H1 (cell line): ENCODE data around the gene CELF2.

ENCODE experiments used
- CEBPB ChIP-seq: IDR thresholded peaks from 2 replicates; pipeline ENCODE4 v1.6.1; 2012; ENCODE audit warnings: low read depth, low read length
- CREB1 ChIP-seq: IDR thresholded peaks from 2 replicates; pipeline ENCODE4 v1.6.1; 2012; ENCODE audit warnings: inconsistent platforms
- EZH2 ChIP-seq: fragments of 200-600 bp; sonication (generic); IDR thresholded peaks from 2 replicates; pipeline ENCODE4 v1.7.1; 2012; ENCODE audit warnings: low read depth, mild to moderate bottlenecking, moderate library complexity, low read length, inconsistent platforms; ENCODE audit not compliant: severe bottlenecking
- KDM5A ChIP-seq: fragments of 200-600 bp; IDR thresholded peaks from 2 replicates; pipeline ENCODE4 v1.7.1; 2012; ENCODE audit warnings: mild to moderate bottlenecking, low read length, inconsistent platforms, mixed read lengths
- POLR2A ChIP-seq, 2 experiments: IDR thresholded peaks; 1 replicate in 1 of 2; 2 replicates in 1 of 2; pipeline ENCODE4 v1.6.1; 2011; ENCODE audit warnings: low read depth in 2 of 2, low read length in 2 of 2, mild to moderate bottlenecking in 2 of 2; ENCODE audit errors: control extremely low read depth in 1 of 2
- RNF2 ChIP-seq: fragments of 200-900, 300-1000 bp; sonication (generic); IDR thresholded peaks from 2 replicates; pipeline ENCODE4 v1.7.1; 2016; ENCODE audit warnings: borderline replicate concordance, low read depth, mild to moderate bottlenecking, antibody characterized with exemption, low read length; ENCODE audit not compliant: poor library complexity, severe bottlenecking; ENCODE audit errors: missing control alignments
- TF ChIP-seq, protein P1 (sequence below): IDR thresholded peaks from 2 replicates; pipeline ENCODE4 v1.6.1; 2012; ENCODE audit warnings: low read length, inconsistent platforms
- TF ChIP-seq, protein P2 (sequence below), 3 experiments: IDR thresholded peaks; 1 replicate in 2 of 3; 2 replicates in 1 of 3; pipeline versions ENCODE4 v1.5.1 to v1.6.1; 2011; ENCODE audit warnings: low read length in 3 of 3, mild to moderate bottlenecking in 3 of 3, inconsistent platforms in 2 of 3, low read depth in 1 of 3, moderate library complexity in 1 of 3; ENCODE audit not compliant: insufficient read depth in 1 of 3; ENCODE audit errors: control extremely low read depth in 1 of 3

DNA sequence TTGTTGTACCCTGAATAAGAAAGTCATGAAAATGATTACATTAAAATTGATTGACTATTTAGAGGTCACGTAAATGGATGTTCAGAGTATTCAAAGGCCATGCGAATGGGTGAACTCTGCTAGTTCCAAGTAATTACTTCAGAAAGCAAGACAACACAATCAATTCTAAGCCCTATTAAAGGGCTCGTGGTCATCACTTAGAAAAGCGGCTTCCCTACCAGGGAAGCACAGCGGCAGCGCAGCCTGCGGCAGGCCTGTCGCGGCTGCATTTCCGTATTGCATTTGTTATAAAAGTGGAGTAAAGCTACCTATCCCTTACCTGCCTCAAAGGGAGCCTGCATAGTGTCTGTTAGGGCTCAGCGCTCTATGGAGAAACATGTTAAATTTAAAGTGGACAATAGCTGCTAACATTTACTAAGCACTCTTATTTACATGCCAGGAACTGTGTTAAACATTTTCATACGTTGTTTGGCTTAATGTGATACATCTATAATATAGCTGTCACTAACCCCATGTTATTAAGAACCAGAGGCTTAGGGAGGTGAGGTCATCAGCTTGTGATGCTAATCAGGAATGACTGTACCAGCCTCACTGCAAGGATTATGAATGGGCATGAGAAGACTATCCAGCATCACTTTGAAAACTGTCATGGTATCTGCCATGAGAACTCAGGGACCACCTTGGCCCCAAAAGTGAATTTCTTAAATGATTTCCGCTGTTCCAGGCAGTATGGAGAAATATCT lies 187.5 kb downstream of the CELF2 start:
- TF ChIP-seq CREB1 (no peak), POLR2A (IDR thresholded peaks at IDR 0.05; ENCODE audit: control extremely low read depth in 1 of 2, low read depth in 2 of 2, low read length in 2 of 2) (no peak), KDM5A (no peak), RNF2 (no peak), EZH2 (no peak), CEBPB (no peak)
- TF ChIP-seq, protein P1, sequence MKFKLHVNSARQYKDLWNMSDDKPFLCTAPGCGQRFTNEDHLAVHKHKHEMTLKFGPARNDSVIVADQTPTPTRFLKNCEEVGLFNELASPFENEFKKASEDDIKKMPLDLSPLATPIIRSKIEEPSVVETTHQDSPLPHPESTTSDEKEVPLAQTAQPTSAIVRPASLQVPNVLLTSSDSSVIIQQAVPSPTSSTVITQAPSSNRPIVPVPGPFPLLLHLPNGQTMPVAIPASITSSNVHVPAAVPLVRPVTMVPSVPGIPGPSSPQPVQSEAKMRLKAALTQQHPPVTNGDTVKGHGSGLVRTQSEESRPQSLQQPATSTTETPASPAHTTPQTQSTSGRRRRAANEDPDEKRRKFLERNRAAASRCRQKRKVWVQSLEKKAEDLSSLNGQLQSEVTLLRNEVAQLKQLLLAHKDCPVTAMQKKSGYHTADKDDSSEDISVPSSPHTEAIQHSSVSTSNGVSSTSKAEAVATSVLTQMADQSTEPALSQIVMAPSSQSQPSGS, result no peak
- TF ChIP-seq, protein P2, sequence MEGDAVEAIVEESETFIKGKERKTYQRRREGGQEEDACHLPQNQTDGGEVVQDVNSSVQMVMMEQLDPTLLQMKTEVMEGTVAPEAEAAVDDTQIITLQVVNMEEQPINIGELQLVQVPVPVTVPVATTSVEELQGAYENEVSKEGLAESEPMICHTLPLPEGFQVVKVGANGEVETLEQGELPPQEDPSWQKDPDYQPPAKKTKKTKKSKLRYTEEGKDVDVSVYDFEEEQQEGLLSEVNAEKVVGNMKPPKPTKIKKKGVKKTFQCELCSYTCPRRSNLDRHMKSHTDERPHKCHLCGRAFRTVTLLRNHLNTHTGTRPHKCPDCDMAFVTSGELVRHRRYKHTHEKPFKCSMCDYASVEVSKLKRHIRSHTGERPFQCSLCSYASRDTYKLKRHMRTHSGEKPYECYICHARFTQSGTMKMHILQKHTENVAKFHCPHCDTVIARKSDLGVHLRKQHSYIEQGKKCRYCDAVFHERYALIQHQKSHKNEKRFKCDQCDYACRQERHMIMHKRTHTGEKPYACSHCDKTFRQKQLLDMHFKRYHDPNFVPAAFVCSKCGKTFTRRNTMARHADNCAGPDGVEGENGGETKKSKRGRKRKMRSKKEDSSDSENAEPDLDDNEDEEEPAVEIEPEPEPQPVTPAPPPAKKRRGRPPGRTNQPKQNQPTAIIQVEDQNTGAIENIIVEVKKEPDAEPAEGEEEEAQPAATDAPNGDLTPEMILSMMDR (IDR thresholded peaks at IDR 0.05; ENCODE audit: control extremely low read depth in 1 of 3, insufficient read depth in 1 of 3, low read depth in 1 of 3, low read length in 3 of 3), result no peak
